HFF-Myc (cell line): ENCODE data around the gene GOLGA6L2.
A peak's percentile ranks its signal among the peaks of the same experiment; 100 is the strongest.

Experiments
- DNase-seq: peaks from one replicate; pipeline ENCODE4 v3.0.0-alpha.2; 2011; ENCODE audit warnings: low read depth; ENCODE audit errors: extremely low read depth
- H3K4me3 ChIP-seq: replicated peaks from 2 replicates; pipeline ENCODE4 v1.5.1; 2011; ENCODE audit warnings: low read depth, mild to moderate bottlenecking, control low read depth, low read length
- CTCF ChIP-seq: IDR thresholded peaks from 2 replicates; pipeline ENCODE4 v1.5.1; 2012; ENCODE audit warnings: mild to moderate bottlenecking, low read depth, low read length, control low read depth; ENCODE audit errors: missing control alignments

The GOLGA6L2 gene

GRCh38 chr15:23472678-23473077, 25.6 kb upstream of the GOLGA6L2 start:
- H3K4me3 ChIP-seq = no peak overlapping the region
- no peak for DNase-seq
- no peak for TF ChIP-seq CTCF

GRCh38 chr15:23472033-23472432, 25.0 kb upstream of the GOLGA6L2 start:
- H3K4me3 ChIP-seq = no peak overlapping the region
- no peak for TF ChIP-seq CTCF
- DNase-seq = no peak

- peak; percentile 2 for DNase-seq
- no peak overlapping the region for H3K4me3 ChIP-seq
- no peak for TF ChIP-seq CTCF
Observed at GRCh38 chr15:23467110-23467600, 20.1 kb upstream of the GOLGA6L2 start.

- TF ChIP-seq CTCF = no peak
- DNase-seq = no peak
- H3K4me3 ChIP-seq = no peak overlapping the region
Observed at GRCh38 chr15:23457890-23458289, 10.8 kb upstream of the GOLGA6L2 start.

- no peak for TF ChIP-seq CTCF
- no peak overlapping the region for H3K4me3 ChIP-seq
- no peak for DNase-seq
Observed at GRCh38 chr15:23446215-23447106, 582 bp downstream of the GOLGA6L2 start.

GRCh38 chr15:23444269-23444668, 2.8 kb downstream of the GOLGA6L2 start:
- no peak for TF ChIP-seq CTCF
- DNase-seq = no peak
- no peak overlapping the region for H3K4me3 ChIP-seq

GRCh38 chr15:23441204-23441603, 5.8 kb downstream of the GOLGA6L2 start:
- no peak overlapping the region for H3K4me3 ChIP-seq
- no peak for DNase-seq
- no peak for TF ChIP-seq CTCF
